HCT116 (cell line): ENCODE data around the gene MTMR10. TPM values are rescaled to one million over a fixed set of nuclear protein-coding genes. Genes with fewer than 3 reads are reported as not detected.

Experiments
- ATAC-seq: fragments of 200-7000 bp; cut with Tn5 transposase; 2 replicates; pipeline ENCODE4 v1.9.1; 2020; ENCODE audit warnings: mild to moderate bottlenecking, moderate library complexity
- BruUV-seq: library from RNA; stranded (reverse); fragments of 400-500 nt; replicated peaks from 2 replicates; lab custom pipeline; 2021; lab: Mats Ljungman, UMichigan
- CTCF ChIA-PET: fragments of 300-600 bp; sonication (Branson Sonifier 250); formaldehyde crosslinking; loops from one replicate; lab custom pipeline; 2021; ENCODE audit warnings: antibody characterized with exemption; lab: Charles Lee
- POLR2A ChIA-PET: fragments of 300-600, 350-600 bp; sonication (Branson Sonifier 250); formaldehyde crosslinking; loops from one replicate; lab custom pipeline; 2021; ENCODE audit warnings: antibody characterized with exemption; lab: Charles Lee
- RAD21 ChIA-PET, 2 experiments: fragments of 300-600 bp; sonication (Branson Sonifier 250); formaldehyde crosslinking; loops; one replicate each; lab custom pipeline; 2023; ENCODE audit warnings: low total read pairs in 2 of 2; ENCODE audit not compliant: uncharacterized antibody in 2 of 2, unreplicated experiment in 2 of 2, low non-redundant PET in 1 of 2; lab: Charles Lee
- DNase-seq: peaks from one replicate; pipeline ENCODE4 v3.0.0-alpha.2; 2010; ENCODE audit warnings: low read depth, low spot score
- H2AFZ ChIP-seq: fragments of 200-600 bp; shearing (Covaris generic), sonication (generic); 2 replicates; pipeline ENCODE4 v1.6.1; 2017; ENCODE audit warnings: low read depth, mixed run types, mixed read lengths, antibody characterized with exemption, low read length; ENCODE audit not compliant: poor library complexity, severe bottlenecking
- H3K27ac ChIP-seq: 2 replicates; pipeline ENCODE4 v1.5.1; 2012; ENCODE audit warnings: low read depth, low read length
- H3K27me3 ChIP-seq: fragments of 200-600 bp; sonication (generic); 2 replicates; pipeline ENCODE4 v1.6.1; 2016; ENCODE audit warnings: mixed run types, low read length, mixed read lengths; ENCODE audit not compliant: insufficient read depth
- H3K36me3 ChIP-seq, 2 experiments: fragments of 200-500 bp in 1 of 2; fragments of 200-600 bp in 1 of 2; sonication (Bioruptor generic) in 1 of 2; sonication (generic) in 1 of 2; 2 replicates each; pipeline versions ENCODE4 v1.5.1 to v1.6.1; 2014 to 2016; ENCODE audit warnings: low read length in 2 of 2, inconsistent platforms in 1 of 2, mixed read lengths in 1 of 2, mixed run types in 1 of 2; ENCODE audit not compliant: insufficient read depth in 2 of 2, control insufficient read depth in 1 of 2
- H3K4me1 ChIP-seq, 2 experiments: fragments of 200-600 bp in 1 of 2; sonication (generic) in 1 of 2; 2 replicates each; pipeline versions ENCODE4 v1.5.1 to v1.6.1; 2012 to 2017; ENCODE audit warnings: low read length in 2 of 2, inconsistent platforms in 1 of 2, mild to moderate bottlenecking in 1 of 2, mixed read lengths in 1 of 2, mixed run types in 1 of 2, moderate library complexity in 1 of 2; ENCODE audit not compliant: insufficient read depth in 2 of 2, control insufficient read depth in 1 of 2
- H3K4me2 ChIP-seq: fragments of 200-600 bp; sonication (generic); 2 replicates; pipeline ENCODE4 v1.6.1; 2017; ENCODE audit warnings: mixed run types, low read length, mixed read lengths
- H3K4me3 ChIP-seq, 2 experiments: fragments of 200-600 bp in 1 of 2; sonication (generic) in 1 of 2; replicated peaks in 1 of 2; 2 replicates each; pipeline ENCODE4 v1.5.1; 2011 to 2016; ENCODE audit warnings: low read length in 2 of 2, control low read depth in 1 of 2, low read depth in 1 of 2, mild to moderate bottlenecking in 1 of 2, mixed read lengths in 1 of 2, mixed run types in 1 of 2
- H3K79me2 ChIP-seq: fragments of 200-600 bp; sonication (generic); 2 replicates; pipeline ENCODE4 v1.6.1; 2017; ENCODE audit warnings: mild to moderate bottlenecking, mixed run types, low read length, moderate library complexity, mixed read lengths; ENCODE audit not compliant: insufficient read depth
- H3K9ac ChIP-seq: fragments of 200-600 bp; sonication (generic); 2 replicates; pipeline ENCODE4 v1.6.1; 2016; ENCODE audit warnings: low read length, mixed read lengths
- H3K9me2 ChIP-seq: fragments of 200-600 bp; sonication (generic), shearing (Covaris generic); 2 replicates; pipeline ENCODE4 v1.6.1; 2017; ENCODE audit warnings: mixed run types, mild to moderate bottlenecking, moderate library complexity; ENCODE audit not compliant: insufficient read depth
- H3K9me3 ChIP-seq, 2 experiments: fragments of 200-500 bp in 1 of 2; fragments of 200-600 bp in 1 of 2; sonication (Bioruptor generic) in 1 of 2; sonication (generic) in 1 of 2; 2 replicates each; pipeline ENCODE4 v1.6.1; 2014 to 2017; ENCODE audit warnings: low read length in 2 of 2, mixed read lengths in 2 of 2, inconsistent platforms in 1 of 2, low read depth in 1 of 2, mild to moderate bottlenecking in 1 of 2, mixed run types in 1 of 2, moderate library complexity in 1 of 2; ENCODE audit not compliant: control insufficient read depth in 1 of 2, insufficient read depth in 1 of 2
- H4K20me1 ChIP-seq: fragments of 200-600 bp; sonication (generic), shearing (Covaris generic); 2 replicates; pipeline ENCODE4 v1.6.1; 2017; ENCODE audit warnings: mixed run types, mild to moderate bottlenecking, moderate library complexity; ENCODE audit not compliant: insufficient read depth
- CEBPB ChIP-seq: IDR thresholded peaks from 2 replicates; pipeline ENCODE4 v1.6.1; 2012; ENCODE audit warnings: low read depth
- EGR1 ChIP-seq: IDR thresholded peaks from 2 replicates; pipeline ENCODE4 v1.6.1; 2012; ENCODE audit warnings: low read depth
- EZH2 ChIP-seq: fragments of 200-600 bp; sonication (generic); IDR thresholded peaks from 2 replicates; pipeline ENCODE4 v1.6.1; 2017; ENCODE audit warnings: antibody characterized with exemption, mixed run types
- EZH2phosphoT487 ChIP-seq: fragments of 200-600 bp; IDR thresholded peaks from 2 replicates; pipeline ENCODE4 v1.6.1; 2018; ENCODE audit warnings: antibody characterized with exemption, borderline replicate concordance
- FOSL1 ChIP-seq: IDR thresholded peaks from 2 replicates; pipeline ENCODE4 v1.6.1; 2012; ENCODE audit warnings: low read depth
- POLR2AphosphoS5 ChIP-seq: IDR thresholded peaks from 2 replicates; pipeline ENCODE4 v1.6.1; 2011; ENCODE audit warnings: mild to moderate bottlenecking, low read depth, low read length, moderate library complexity
- RAD21 ChIP-seq: IDR thresholded peaks from 2 replicates; pipeline ENCODE4 v1.6.1; 2012; ENCODE audit warnings: low read depth, mild to moderate bottlenecking
- SIN3A ChIP-seq: IDR thresholded peaks from 2 replicates; pipeline ENCODE4 v1.6.1; 2012; ENCODE audit warnings: low read depth
- ZNF274 ChIP-seq: fragments of 200-500 bp; sonication (Bioruptor generic); IDR thresholded peaks from 2 replicates; pipeline ENCODE4 v1.6.1; 2014; ENCODE audit warnings: mild to moderate bottlenecking, low read depth, low read length, inconsistent platforms
- intact Hi-C: fragments of 100-400 bp; cut with micrococcal nuclease; formaldehyde crosslinking; loops from 2 replicates; pipeline ENCODE4 v1.10.0; 2022
- total RNA-seq: library from RNA; stranded (reverse); gene quantifications from one replicate; pipeline ENCODE4 v1.2.1, GENCODE V29; 2021; ENCODE audit not compliant: unreplicated experiment
- TF ChIP-seq, protein P1 (sequence below): IDR thresholded peaks from 2 replicates; pipeline ENCODE4 v1.6.1; 2011; ENCODE audit warnings: mild to moderate bottlenecking, low read length, moderate library complexity; ENCODE audit not compliant: insufficient replicate concordance; ENCODE audit errors: extremely low read depth
- TF ChIP-seq, protein P2 (sequence below), 3 experiments: fragments of 200-600 bp in 1 of 3; sonication (generic) in 1 of 3; IDR thresholded peaks in 2 of 3; conservative IDR thresholded peaks in 1 of 3; 2 replicates each; pipeline ENCODE4 v1.5.1; 2012 to 2017; ENCODE audit warnings: low read depth in 2 of 3, low read length in 2 of 3, antibody characterized with exemption in 1 of 3, borderline replicate concordance in 1 of 3, control low read depth in 1 of 3, mild to moderate bottlenecking in 1 of 3, mixed read lengths in 1 of 3, mixed run types in 1 of 3, moderate library complexity in 1 of 3; ENCODE audit not compliant: insufficient read depth in 1 of 3
- TF ChIP-seq, protein P3 (sequence below): IDR thresholded peaks from 2 replicates; pipeline ENCODE4 v1.6.1; 2012; ENCODE audit warnings: low read depth

MTMR10 gene
- total RNA-seq, 1 experiment from 2014 or later: 13.4 TPM

DNA sequence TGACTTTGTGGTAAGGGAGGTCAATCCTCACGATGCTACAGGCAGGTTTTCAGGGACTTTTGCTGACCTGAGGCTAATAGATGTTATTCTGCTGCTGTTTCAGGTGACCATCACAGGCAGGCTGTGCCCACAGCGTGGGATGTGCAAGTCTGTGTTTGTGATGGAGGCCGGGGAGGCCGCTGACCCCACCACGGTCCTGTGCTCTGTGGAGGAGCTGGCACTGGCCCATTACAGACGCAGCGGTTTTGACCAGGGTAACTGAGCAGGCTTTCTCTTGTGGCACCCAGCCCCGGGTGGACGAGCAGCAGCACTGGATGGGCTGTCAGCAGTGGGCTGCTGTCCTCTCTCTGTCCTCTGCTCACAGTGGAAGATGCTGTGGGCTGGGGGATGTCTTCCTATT lies 65.7 kb downstream of the MTMR10 start (continued):
- TF ChIP-seq, protein P1, sequence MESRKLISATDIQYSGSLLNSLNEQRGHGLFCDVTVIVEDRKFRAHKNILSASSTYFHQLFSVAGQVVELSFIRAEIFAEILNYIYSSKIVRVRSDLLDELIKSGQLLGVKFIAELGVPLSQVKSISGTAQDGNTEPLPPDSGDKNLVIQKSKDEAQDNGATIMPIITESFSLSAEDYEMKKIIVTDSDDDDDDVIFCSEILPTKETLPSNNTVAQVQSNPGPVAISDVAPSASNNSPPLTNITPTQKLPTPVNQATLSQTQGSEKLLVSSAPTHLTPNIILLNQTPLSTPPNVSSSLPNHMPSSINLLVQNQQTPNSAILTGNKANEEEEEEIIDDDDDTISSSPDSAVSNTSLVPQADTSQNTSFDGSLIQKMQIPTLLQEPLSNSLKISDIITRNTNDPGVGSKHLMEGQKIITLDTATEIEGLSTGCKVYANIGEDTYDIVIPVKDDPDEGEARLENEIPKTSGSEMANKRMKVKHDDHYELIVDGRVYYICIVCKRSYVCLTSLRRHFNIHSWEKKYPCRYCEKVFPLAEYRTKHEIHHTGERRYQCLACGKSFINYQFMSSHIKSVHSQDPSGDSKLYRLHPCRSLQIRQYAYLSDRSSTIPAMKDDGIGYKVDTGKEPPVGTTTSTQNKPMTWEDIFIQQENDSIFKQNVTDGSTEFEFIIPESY: no peak
- TF ChIP-seq SIN3A: no peak
- no peak for TF ChIP-seq ZNF274
- no peak for TF ChIP-seq FOSL1
- TF ChIP-seq EZH2: no peak
- no peak for TF ChIP-seq EZH2phosphoT487
- no peak for TF ChIP-seq EGR1
- TF ChIP-seq POLR2AphosphoS5: no peak
- no peak for TF ChIP-seq RAD21

DNA sequence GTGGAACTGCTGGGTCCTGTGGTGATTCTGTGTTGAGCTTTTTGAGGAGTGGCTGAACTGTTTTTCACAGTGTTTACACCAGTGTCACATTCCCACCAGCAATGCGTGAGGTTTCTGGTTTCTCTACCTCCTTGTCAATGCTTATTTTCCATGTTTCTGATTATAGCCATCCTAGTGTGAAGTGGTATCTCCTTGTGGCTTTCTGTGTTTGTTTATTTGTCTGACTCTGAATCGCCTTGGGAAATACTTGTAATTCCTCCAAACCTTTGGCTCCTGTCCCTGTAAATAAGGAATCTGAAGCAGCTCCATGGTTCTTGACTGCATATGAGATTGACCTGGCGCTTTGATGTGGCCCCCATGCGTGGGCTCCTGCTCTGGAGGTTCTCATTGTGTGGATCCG lies 67.1 kb downstream of the MTMR10 start:
- H3K4me1 ChIP-seq: peaks cover 0 to 2% of the 10 kb centered on the region in 2 experiments; a peak in 1 of 4 replicates
- no peak overlapping the region for H2AFZ ChIP-seq
- no peak overlapping the region for H3K4me3 ChIP-seq
- H3K4me2 ChIP-seq: no peak overlapping the region
- no peak overlapping the region for H3K27ac ChIP-seq
- DNase-seq (no peak), ATAC-seq (no peak)
- no peaks in the 10 kb centered on the region for H3K9me2 ChIP-seq
- ChIA-PET RAD21 (no interaction called here), POLR2A (no interaction called here), CTCF (no interaction called here)
- H3K36me3 ChIP-seq: peaks cover 36 to 43% of the 10 kb centered on the region in 2 experiments
- H3K9ac ChIP-seq: no peak overlapping the region
- H3K79me2 ChIP-seq: no peaks in the 10 kb centered on the region
- BruUV-seq: no TSS peak
- intact Hi-C loops: no loop called here
- no peaks in the 10 kb centered on the region for H3K27me3 ChIP-seq
- no peaks in the 10 kb centered on the region for H3K9me3 ChIP-seq
- TF ChIP-seq EGR1: no peak
- no peak for TF ChIP-seq CEBPB
- TF ChIP-seq, protein P2, sequence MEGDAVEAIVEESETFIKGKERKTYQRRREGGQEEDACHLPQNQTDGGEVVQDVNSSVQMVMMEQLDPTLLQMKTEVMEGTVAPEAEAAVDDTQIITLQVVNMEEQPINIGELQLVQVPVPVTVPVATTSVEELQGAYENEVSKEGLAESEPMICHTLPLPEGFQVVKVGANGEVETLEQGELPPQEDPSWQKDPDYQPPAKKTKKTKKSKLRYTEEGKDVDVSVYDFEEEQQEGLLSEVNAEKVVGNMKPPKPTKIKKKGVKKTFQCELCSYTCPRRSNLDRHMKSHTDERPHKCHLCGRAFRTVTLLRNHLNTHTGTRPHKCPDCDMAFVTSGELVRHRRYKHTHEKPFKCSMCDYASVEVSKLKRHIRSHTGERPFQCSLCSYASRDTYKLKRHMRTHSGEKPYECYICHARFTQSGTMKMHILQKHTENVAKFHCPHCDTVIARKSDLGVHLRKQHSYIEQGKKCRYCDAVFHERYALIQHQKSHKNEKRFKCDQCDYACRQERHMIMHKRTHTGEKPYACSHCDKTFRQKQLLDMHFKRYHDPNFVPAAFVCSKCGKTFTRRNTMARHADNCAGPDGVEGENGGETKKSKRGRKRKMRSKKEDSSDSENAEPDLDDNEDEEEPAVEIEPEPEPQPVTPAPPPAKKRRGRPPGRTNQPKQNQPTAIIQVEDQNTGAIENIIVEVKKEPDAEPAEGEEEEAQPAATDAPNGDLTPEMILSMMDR (IDR thresholded peaks at IDR 0.05 in 2 of 3, conservative IDR thresholded peaks at IDR 0.05 in 1 of 3; ENCODE audit: borderline replicate concordance in 1 of 3, insufficient read depth in 1 of 3, low read depth in 2 of 3, low read length in 2 of 3): no peak
- TF ChIP-seq EZH2: no peak
- TF ChIP-seq FOSL1: no peak
- TF ChIP-seq, protein P1: no peak
- TF ChIP-seq, protein P3, sequence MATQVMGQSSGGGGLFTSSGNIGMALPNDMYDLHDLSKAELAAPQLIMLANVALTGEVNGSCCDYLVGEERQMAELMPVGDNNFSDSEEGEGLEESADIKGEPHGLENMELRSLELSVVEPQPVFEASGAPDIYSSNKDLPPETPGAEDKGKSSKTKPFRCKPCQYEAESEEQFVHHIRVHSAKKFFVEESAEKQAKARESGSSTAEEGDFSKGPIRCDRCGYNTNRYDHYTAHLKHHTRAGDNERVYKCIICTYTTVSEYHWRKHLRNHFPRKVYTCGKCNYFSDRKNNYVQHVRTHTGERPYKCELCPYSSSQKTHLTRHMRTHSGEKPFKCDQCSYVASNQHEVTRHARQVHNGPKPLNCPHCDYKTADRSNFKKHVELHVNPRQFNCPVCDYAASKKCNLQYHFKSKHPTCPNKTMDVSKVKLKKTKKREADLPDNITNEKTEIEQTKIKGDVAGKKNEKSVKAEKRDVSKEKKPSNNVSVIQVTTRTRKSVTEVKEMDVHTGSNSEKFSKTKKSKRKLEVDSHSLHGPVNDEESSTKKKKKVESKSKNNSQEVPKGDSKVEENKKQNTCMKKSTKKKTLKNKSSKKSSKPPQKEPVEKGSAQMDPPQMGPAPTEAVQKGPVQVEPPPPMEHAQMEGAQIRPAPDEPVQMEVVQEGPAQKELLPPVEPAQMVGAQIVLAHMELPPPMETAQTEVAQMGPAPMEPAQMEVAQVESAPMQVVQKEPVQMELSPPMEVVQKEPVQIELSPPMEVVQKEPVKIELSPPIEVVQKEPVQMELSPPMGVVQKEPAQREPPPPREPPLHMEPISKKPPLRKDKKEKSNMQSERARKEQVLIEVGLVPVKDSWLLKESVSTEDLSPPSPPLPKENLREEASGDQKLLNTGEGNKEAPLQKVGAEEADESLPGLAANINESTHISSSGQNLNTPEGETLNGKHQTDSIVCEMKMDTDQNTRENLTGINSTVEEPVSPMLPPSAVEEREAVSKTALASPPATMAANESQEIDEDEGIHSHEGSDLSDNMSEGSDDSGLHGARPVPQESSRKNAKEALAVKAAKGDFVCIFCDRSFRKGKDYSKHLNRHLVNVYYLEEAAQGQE: no peak
- TF ChIP-seq, all 23 proteins: peak for 0
- H4K20me1 ChIP-seq: no peaks in the 10 kb centered on the region
